ENCODE data around the gene RBL1.
"Not testable (repeated sequence)": the region's sequence is repeated elsewhere in the genome, so short reads cannot be mapped to it uniquely, and the experiment has no call there.

Gene RBL1

GRCh38 chr20:37075932-37076685, 19.7 kb downstream of the RBL1 start:
- no peak for DNase-seq (ENCODE audit: low read depth, low spot score)

DNA sequence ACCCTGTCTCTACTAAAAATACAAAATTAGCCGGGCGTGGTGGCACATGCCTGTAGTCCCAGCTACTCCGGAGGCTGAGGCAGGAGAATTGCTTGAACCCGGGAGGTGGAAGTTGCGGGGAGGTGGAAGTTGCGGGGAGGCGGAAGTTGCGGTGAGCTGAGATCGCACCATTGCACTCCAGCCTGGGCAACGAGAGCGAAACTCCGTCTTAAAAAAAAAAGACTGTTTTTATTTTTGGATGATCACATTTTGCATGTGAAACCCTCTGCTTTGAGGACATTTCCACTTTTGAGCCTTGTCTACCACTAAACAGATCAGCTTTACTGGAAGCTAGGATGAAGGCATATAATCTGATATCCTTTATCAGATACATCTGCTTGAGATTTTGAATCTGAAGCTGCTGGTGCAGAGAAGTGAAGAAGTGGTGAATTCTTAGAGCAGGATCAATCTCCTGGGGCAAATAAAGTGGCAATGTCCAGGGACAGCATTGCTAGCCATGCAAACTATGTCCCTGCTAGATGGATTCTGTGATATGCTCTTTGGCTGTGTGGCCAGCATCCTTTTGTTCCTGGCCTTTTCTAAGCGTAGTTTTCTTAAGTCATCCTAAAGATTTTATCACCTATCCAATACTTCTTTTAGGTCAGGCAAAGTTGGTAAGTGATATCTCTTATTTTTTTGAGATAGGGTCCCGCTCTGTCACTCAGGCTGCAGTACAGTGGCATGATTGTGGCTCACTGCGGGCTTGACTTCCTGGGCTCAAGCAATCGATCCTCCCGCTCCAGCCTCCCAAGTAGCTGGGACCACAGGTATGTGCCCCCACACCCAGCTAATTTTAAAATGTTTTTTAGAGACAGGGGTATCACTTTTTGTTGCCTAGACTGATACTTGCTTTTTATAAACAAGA, 23.3 kb downstream of the RBL1 start:
- no peak for DNase-seq (ENCODE audit: low read depth, low spot score)

DNA sequence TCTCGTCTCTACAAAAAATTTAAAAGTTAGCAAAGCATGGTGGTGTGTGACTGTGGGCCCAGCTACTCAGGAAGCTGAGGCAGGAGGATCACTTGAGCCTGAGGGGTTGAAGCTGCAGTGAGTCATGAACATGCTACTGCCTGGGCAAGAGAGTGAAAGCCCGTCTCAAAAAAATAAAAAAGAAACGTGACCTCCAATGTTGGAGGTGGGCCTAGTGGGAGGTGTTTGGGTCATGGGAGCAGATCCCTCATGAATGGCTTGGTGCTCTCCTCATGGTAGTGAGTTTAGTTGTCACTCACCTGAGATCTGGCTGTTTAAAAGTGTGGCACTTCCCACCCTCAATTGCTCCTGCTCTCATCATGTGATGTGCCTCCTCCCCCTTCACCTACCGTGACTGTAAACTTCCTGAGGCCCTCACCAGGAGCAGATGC, 24.3 kb downstream of the RBL1 start:
- DNase-seq (ENCODE audit: low read depth, low spot score) = no peak

DNA sequence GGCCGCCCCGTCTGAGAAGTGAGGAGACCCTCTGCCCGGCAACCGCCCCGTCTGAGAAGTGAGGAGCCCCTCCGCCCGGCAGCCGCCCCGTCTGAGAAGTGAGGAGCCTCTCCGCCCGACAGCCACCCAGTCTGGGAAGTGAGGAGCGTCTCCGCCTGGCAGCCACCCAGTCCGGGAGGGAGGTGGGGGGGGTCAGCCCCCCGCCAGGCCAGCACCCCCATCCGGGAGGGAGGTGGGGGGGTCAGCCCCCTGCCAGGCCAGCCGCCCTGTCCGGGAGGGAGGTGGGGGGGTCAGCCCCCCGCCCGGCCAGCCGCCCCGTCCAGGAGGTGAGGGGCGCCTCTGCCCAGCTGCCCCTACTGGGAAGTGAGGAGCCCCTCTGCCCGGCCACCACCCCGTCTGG, 26.2 kb downstream of the RBL1 start:
- not testable (repeated sequence) for DNase-seq (ENCODE audit: low read depth, low spot score)

- no peak for DNase-seq (ENCODE audit: low read depth, low spot score)
Measured at GRCh38 chr20:37066168-37066567, 29.6 kb downstream of the RBL1 start.

- no peak for DNase-seq (ENCODE audit: low read depth, low spot score)
Measured at GRCh38 chr20:37055276-37055675, 40.5 kb downstream of the RBL1 start.

- DNase-seq (ENCODE audit: low read depth, low spot score) = no peak
Measured at GRCh38 chr20:37053230-37053950, 42.4 kb downstream of the RBL1 start.

DNA sequence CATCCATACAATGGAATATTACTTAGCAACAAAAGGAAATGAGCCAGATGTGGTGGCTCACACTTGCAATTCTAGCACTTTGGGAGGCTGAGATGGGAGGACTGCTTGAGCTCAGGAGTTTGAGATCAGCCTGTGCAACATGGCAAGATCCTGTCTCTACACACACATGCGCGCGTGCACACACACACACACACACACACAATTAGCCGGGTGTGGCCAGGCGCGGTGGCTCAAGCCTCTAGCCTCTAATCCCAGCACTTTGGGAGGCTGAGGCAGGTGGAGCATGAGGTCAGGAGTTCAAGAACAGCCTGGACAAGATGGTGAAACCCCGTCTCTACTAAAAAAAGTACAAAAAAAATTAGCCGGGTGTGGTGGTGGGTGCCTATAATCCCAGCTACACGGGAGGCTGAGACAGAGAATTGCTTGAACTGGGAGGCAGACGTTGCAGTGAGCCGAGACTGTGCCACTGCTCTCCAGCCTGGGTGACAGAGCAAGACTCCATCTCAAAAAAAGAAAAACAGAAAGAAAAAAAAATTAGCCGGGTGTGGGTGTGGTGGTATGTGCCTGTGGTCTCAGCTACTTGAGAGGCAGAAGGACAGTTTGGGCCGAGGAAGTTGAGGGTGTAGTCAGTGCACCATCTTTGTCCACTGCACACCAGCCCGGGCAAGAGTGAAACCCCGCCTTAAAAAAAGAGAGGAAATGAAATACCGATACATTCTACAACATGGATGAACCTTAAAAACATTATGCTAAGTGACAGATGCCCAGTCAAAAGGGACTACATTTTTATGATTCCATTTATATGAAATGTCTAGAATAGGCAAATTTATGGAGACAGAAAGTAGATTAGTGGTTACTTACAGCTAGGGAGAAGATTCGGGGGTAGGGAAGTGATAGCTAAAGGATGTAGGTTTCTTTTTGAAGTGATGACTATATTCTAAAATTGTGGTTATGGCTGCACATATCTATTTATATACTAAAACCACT, 52.5 kb downstream of the RBL1 start:
- no peak for DNase-seq (ENCODE audit: low read depth, low spot score)

DNA sequence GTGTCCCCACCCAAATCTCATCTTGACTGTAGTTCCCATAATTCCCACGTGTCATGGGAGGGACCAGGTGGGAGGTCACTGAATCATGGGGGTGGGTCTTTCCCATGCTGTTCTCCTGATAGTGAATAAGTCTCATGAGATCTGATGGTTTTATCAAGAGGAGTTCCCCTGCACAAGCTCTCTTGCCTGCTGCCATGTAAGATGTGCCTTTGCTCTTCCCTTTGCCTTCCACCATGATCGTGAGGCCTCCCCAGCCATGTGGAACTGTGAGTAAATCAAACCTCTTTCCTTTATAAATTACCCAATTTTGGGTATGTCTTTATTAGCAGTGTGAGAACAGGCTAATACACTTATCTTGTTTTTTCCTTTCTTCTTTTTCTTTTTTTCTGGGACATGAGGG, 56.4 kb downstream of the RBL1 start:
- DNase-seq (ENCODE audit: low read depth, low spot score) = not testable (repeated sequence)

DNA sequence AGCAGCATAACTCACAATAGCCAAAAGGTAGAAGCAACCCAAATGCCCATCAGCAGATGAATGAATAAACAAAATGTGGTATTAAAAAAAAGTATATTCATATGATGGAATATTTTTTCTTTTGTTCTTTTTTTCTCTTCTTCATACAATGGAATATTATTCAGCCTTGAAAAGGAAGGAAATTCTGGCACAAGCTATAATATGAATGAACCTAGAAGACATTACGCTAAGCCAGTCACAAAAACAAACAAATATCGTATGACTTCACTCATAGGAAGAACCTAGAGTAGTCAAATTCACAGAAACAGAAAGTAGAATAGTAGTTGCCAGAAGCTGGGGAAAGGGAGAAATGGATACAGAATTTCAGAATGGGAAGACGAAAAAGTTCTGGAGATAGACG, 63.7 kb downstream of the RBL1 start:
- no peak for DNase-seq (ENCODE audit: low read depth, low spot score)

DNA sequence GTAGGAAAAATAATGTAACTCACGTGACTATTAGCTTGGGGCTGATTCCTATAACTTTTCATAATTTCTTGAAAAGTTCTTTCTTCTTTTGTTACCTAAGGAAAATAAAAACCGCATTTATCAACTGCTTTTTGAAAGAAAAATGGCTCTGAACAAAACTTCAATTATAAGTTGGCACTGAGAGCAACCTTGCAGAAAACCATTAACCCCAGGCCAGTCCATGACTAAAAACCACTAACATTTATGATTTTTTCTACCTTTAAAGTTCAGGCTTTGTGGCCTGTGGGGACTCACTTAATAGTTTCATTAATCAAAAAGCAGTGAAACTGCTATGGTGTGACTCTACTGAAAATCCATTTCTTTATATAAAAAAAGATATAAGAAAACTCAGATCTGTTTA, 75.2 kb downstream of the RBL1 start:
- DNase-seq (ENCODE audit: low read depth, low spot score) = no peak

- not testable (repeated sequence) for DNase-seq (ENCODE audit: low read depth, low spot score)
Measured at GRCh38 chr20:37012631-37013030, 83.2 kb downstream of the RBL1 start.

- not testable (repeated sequence) for DNase-seq (ENCODE audit: low read depth, low spot score)
Measured at GRCh38 chr20:37011858-37012257, 83.9 kb downstream of the RBL1 start.

GRCh38 chr20:37011147-37011546, 84.7 kb downstream of the RBL1 start:
- no peak for DNase-seq (ENCODE audit: low read depth, low spot score)

DNA sequence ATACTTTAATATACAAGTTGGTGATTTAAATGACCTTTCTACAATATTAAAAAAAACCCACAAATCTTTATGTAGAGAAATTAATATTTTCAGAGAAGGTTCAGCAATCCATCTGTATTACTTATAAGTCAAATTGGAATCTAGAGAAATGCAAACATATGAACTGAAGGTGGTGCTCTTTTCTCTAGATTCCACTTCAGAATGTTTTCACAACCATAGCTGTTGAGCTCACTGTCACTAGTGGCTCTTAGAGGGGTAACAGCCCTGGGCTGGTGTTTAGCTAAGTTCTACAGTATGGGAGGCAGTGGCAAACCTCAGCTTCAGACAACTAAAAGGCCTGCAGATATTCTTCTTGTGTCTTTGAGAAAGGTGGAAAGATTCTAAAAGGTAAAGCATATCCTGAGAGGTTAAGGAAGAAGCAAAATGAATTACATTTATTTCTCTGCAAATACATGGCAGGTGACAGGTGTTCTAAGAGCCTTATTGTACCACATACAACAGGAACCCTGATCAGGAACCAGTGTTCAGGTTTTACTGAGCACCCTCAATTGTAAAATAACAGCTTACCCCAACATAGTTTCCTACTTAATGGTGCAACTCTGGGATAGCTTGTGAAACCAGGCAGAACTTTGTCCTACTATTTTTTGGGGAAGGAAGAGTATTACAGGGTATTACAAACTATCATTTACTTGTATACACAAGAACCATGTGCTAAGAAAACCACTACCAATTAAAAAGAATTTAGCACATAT, 87.7 kb downstream of the RBL1 start:
- DNase-seq (ENCODE audit: low read depth, low spot score) = no peak

DNA sequence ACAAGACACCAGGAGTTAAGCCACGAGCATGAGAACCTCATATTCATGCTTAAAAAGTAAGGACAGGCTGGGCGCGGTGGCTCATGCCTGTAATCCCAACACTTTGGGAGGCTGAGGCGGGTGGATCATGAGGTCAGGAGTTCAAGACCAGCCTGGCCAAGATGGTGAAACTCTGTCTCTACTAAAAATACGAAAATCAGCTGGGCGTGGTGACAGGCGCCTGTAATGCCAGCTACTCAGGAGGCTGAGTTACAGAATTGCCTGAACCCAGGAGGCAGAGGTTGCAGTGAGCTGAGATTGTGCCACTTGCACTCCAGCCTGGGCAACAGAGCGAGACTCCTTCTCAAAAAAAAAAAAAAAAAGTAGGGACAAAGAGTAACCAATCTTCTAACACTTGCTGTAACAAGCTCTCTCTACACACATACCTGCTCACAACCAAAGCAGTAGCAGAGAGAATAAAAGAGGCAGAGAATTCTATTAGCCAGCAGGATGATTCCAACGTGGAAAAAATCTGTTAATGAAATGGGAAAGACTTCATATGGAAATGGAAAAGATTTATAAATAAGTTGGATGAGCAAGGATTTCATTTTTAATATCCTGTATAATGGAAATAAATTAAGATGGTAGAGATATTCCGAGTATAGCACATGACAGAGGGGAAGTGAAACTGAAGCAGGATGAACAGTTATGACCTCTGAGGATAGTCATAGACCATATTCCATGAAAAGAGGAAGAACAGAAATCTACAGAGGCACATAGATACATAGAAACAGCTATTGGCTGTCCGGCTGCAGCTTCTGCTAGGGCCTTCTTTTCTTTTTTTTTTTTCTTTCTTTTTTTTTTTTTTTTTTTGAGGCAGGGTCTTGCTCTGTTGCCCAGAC, 90.5 kb downstream of the RBL1 start:
- DNase-seq (ENCODE audit: low read depth, low spot score) = not testable (repeated sequence)

DNA sequence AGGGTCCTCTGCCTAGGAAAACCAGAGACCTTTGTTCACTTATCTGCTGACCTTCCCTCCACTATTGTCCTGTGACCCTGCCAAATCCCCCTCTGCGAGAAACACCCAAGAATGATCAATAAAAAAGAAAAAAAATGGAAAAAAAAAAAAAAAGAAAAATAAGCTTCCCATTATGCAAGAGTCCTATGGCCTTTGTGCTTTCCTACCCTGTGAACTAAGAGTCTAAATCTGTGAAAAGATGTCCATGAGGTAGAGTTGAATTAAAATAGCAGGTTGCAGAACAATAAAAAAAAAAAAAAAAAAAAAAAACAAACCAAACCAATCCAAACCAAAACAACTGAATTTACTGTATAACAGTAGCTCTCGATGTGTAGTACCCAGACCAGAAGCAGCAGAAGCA, 94.2 kb downstream of the RBL1 start:
- not testable (repeated sequence) for DNase-seq (ENCODE audit: low read depth, low spot score)

GRCh38 chr20:37000171-37000570, 95.6 kb downstream of the RBL1 start:
- not testable (repeated sequence) for DNase-seq (ENCODE audit: low read depth, low spot score)

DNA sequence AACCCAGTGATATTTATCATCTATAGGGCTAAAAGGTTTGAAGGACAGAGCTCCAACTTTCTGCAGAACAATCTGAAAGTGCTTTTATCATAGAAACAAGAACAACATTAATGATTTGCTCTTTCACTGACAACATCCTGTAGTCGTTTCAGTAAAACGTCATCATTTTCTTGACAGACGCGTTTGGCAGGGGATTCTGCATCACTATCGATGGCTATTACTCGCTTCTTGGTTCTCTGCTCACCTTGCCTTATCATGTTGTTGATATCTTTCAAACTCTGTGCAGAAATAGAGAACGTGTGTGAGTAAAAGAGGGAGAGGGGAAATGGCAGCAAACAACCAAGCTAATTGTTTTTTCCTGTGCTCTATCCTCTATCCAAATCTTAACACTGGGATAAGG, 97.1 kb downstream of the RBL1 start:
- no peak for DNase-seq (ENCODE audit: low read depth, low spot score)
